ENCODE results near the gene COL9A1.
"Not testable (repeated sequence)": the region's sequence is repeated elsewhere in the genome, so short reads cannot be mapped to it uniquely, and the experiment has no call there.

Gene COL9A1
- total RNA-seq: 0 reads per million in 2 donors

GRCh38 chr6:70303034-70303525 is at the start of gene COL9A1:
Gene COL9A1, minus strand, starts transcription at chr6:70303084. Its CDS starts 160 bp downstream, at chr6:70302924.
- no peak for DNase-seq

- DNase-seq: no peak
These were observed 48.6 kb upstream of the COL9A1 start for GRCh38 chr6:70351461-70351860.

DNA sequence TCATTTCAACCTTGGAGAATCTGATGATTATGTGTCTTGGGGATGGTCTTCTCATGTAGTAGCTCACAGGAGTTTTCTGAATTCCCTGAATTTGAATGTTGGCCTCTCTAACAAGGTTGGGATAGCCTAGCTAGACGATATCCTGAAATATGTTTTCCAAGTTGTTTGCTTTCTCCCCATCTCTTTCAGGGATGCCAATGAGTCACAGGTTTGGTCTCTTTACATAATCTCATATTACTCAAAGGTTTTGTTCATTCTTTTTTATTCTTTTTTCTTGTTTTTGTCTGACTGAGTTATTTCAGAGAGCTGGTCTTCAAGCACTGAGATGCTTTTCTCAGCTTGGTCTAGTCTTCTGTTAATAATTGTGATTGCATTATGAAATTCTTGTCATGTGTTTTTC is 42.7 kb upstream of the COL9A1 start:
- DNase-seq: no peak

- DNase-seq: no peak
These were observed 40.4 kb upstream of the COL9A1 start for GRCh38 chr6:70343313-70343712.

DNA sequence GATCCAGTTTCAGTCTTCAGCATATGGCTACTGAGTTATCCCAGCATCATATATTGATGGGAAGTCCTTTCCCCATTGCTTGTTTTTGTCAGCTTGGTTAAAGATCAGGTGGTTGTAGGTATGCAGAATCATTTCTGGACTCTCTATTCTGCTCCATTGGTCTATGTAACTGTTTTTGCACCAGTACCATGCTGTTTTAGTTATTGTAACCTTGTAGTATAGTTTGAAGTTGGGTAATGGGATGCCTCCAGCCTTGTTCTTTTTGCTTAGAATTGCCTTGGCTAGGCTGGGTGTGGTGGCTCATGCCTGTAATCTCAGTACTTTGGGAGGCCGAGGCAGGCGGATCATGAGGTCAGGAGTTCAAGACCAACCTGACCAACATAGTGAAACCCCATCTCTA is 36.9 kb upstream of the COL9A1 start:
- DNase-seq: not testable (repeated sequence)

DNA sequence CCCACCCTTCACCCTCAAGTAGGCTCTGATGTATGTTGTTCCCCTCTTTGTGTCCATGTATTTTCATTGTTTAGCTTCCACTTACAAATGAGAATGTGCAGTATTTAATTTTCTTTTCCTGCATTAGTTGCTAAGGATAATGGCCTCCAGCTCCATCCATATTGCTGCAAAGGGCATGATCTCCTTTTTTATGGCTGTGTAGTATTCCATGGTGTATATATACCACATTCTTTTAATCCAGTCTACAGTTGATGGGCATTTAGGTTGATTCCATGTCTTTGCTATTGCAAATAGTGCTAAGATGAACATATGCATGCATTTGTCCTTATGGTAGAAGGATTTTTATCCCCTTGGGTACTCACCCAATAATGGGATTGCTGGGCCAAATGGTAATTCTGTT is 35.9 kb upstream of the COL9A1 start:
- DNase-seq: no peak

DNA sequence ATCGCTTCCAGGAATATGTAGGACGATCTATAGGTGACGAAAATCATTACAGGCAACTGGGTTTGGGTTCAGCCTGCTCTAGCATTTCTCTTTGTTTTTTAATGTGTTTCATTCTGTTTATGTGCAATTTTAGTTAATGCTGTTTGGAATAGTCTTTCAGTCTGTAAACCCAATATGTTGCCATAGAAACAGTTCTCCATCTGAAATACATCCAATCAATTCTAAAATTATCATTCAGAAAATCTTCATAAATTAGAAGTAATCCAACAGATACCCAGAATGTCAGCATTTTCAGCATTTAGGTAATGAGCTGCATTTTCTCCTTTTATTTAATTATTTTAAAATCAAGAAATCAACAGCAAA is 34.8 kb upstream of the COL9A1 start:
- DNase-seq: no peak

- no peak for DNase-seq
These were observed 34.3 kb upstream of the COL9A1 start for GRCh38 chr6:70336996-70337742.

- no peak for DNase-seq
These were observed 24.2 kb upstream of the COL9A1 start for GRCh38 chr6:70327036-70327435.

DNA sequence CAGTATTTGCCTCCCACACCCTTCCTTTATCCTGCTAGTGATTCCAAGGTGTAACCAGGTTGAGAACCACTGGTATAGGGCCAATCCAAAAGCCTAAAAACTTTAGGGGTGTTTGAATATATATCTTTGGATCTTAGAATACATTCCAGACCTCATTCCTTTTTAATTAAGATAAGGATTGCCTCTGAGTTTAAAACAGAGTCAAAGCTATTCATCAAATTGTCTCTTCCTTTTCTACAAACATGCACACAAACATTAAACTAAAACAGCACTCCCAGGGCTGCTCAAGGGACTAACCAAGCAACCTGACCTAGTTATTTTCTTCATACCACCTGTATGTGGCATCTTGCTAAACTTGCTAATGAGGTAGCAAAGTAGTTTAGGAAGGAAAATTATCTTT is 22.1 kb upstream of the COL9A1 start:
- DNase-seq: no peak

DNA sequence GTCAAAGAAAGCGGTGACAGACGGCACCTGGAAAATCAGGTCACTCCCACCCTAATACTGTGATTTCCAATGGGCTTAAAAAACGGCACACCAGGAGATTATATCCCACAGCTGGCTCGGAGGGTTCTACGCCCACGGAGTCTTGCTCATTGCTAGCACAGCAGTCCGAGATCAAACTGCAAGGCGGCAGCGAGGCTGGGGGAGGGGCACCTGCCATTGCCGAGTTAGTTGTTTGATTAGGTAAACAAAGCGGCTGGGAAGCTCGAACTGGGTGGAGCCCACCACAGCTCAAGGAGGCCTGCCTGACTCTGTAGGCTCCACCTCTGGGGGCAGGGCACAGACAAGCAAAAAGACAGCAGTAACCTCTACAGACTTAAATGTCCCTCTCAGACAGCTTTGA is 14.9 kb upstream of the COL9A1 start:
- DNase-seq: not testable (repeated sequence)

DNA sequence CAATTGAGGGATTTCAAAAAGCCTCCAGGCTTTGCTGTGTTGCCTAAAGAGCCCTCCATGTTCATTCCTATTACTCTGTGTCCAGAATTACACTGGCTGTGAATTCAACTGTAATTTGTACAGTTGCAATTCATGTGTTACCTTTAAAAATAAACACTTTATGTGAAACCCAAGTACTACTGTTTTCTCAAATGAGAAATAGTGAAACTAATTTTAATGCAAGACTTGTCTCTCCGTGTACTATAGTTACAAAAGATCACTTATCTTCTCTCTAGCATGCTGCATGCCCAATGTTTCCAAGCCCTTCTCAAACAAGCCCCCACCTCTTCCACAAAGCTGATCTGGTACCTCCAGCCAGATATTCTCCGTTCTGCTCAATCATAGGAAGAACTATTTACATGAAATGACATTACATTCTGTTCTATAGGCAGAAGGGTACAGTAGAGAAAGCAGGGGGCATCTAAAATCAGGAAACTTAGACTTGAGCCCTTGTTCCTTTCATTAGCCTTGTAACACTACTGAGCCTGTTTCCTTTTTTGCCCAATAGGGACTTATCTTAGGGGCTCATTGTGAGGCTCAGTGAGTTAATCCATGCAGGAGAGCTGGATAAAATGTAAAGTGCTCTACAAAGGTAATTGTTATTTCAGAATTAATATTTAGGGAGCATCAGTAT is 12.3 kb upstream of the COL9A1 start:
- DNase-seq: peak in 1 of 5 experiments; percentile 10

DNA sequence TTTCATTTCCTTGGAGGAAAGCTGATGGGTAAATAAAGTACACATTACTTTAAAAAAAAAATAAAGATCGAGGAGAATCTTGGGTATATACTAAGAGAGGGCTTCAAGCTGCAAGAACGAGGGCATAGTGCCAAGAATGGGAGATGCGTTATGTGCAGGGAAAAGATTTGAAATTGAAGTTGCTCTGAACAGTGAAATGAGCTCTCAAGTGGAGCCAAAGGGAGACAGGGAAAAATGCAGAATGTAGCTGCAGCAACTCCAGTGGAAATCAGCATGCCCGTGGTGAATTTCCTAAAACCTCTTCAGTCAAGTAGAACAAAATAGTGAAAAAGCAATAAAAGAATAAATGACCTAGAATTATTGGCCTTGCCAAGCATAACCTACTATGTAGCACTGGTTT is 11.4 kb upstream of the COL9A1 start:
- no peak for DNase-seq

DNA sequence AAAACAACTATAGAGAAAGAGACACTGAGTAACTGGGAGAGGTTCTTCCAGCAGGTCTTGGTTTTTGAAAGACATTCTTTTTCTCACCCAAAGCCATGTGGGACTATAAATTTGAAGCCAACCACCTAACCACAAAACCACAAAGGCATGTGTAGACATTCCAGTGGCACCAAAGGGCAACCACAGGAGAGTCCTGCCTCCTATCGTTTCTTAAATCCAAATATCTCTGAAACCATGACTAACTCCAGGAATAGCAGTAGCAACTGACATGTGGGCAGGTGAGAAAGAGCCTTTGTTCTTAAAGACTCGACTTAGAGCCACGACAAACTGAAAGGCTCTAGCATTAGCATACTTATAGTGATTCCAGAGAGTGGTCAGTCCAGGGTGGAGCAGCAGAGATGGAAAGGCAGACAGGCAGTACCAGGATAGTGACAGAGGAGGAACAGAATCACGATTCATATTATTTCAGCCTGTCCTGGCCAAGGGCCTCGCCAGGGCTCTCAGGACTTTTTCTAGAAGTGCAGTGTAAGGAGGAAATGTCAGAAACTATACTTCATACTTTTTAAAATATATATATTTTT is 9.4 kb upstream of the COL9A1 start:
- peak in 1 of 5 experiments; percentile 45 for DNase-seq

DNA sequence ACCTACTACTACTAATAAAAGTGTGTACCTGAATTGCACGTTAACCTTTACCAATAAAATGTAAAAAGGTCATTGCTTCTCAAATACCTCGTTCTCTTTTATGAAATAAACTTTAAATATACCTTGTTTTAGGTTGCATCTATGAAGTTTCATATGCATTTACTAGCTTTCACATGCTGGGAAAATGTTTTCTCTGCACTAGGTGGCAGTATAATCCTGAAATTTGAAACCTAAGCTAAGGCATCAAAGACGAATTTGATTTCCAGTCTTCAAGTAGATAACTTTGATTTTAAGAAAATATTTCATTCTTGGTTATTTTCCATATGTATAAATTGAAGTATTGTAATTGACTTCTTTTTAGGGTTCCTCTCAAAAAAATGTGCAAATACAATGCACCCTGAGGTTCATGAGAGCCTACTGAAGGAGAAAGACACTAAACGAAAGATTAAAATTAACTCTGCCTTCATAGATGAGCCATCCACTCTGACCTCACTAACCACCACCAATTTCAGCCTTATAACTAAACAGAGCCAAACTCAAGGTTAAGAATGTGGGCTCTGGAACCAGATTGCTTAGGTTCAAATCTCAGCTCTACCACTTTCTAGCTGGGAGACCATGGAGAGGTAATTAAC is 7.3 kb upstream of the COL9A1 start:
- peak in 1 of 5 experiments; percentile 30 for DNase-seq

DNA sequence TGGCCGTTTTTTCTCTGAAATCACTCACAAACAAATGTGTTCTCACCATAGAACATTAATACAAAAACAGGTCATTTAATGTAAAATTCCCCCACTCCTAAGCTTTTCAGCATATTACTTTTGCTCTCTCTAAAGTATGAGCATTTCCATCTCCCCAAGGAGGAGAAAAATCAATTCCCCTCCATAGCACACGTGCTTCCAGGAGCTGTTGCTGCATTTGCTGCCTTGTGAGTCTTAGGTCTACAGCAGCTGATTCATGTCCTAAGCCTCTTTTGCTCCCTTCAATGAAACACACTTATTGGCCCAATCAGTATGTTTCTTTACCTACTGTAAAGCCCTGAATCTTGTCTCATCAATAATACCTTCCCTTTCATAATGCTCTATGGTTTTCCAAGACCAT is 6.4 kb upstream of the COL9A1 start:
- no peak for DNase-seq

DNA sequence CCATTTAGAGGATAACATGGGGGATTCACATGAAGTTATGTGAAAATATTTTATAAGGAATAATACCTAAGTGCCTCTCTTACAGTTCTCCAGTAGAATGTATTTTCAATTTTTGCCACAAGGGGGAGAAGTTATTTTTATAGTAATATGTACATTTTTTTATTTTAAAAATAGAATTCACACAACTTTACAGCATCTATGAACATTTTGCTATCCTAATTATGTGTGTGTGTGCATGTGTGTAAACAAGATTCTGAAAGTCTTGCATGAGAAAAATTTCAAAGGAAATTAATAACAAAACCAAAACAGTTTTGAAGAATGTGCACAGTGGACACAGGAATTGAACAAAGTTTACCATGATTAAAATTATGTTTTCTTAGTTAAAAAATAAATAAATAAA is 5.3 kb upstream of the COL9A1 start:
- not testable (repeated sequence) for DNase-seq

DNA sequence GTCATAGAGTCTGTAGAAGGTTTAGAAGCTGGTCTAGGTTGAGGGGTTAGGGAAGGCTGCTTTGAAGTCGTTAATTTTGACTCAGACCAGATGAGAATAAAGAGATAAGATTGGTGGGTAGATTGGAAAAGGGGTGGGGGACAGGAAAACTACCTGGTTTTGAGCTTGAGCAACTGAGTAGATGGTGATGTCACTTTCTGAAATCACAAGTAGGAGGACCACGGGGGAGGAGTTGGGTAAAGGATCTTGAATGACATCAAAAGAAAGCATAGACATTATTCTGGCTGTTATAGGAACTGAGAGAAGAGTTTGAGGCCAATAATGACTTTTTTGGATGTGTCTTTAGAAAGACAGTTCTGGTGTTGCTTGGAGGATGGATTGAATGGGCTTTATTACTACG is 4.1 kb upstream of the COL9A1 start:
- DNase-seq: peak in 1 of 5 experiments; percentile 3

DNA sequence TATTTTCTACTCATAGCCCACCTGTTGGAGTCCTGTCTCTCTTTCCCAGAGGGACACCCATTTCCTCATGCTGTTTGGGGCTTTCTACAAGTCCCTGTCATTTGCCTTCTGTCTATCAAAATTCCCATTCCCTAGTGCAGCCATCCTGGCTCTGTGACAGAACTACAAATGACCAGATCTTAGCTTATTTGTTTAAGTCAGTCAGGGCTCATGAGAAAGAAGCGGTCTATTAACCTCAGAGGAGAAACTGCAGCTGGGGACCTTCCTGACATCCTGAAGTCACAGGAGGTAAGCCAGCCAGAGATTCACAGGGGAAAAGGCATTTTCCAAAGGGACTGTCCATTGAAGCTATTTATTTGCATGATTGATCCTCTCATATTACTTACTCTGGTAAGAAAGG is 1.7 kb upstream of the COL9A1 start:
- DNase-seq: no peak

DNA sequence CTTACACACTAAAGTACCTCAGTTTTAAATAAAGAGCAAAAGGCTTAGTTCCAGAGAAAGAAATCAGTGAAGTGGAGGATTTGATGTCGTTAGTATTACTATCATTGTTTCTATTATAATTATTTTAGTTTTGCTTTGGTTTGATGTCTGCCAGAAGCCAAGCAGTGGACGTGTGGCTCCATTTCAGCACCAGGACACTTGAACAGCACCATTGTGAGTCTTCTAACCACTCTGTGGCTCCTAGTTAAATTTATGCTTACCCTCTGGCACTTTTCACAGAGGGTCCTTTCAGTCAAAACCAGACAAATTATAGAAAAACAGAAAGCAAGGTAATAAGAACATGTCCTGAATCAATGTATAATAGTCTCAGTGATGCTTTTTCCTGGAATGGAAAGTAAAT is 3.4 kb downstream of the COL9A1 start:
- peak in 1 of 5 experiments; percentile 10 for DNase-seq

GRCh38 chr6:70298068-70298467 is 4.8 kb downstream of the COL9A1 start:
- DNase-seq: no peak

DNA sequence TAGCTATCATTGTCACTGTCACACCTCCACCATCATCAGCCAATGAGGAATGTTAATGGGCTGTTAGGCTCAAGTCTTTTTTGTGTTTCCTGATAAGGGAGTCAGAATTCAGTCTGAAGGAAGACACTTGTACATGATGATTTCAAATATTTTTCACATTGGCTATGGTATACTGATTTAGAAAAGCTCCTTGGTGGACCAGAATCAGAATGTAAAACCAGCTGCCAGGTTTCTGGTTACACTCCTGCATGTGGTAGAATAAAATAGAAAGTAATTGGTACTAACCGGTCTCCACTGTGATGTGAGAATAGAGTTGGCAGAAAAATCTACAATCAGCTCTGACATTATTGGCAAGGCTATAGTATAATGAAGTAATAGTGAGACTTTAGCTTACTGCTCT is 10.7 kb downstream of the COL9A1 start:
- DNase-seq: no peak

GRCh38 chr6:70289299-70289698 is 13.6 kb downstream of the COL9A1 start:
- DNase-seq: no peak
